22Rv1 (cell line): ENCODE data around the gene DCXR.
A peak's percentile ranks its signal among the peaks of the same experiment; 100 is the strongest.

ENCODE experiments used
- H3K27ac ChIP-seq: fragments of 450-650 bp; 2 replicates; pipeline ENCODE4 v1.5.1; 2017
- ZFX ChIP-seq: fragments of 450-650 bp; IDR thresholded peaks from 2 replicates; pipeline ENCODE4 v1.6.1; 2017; ENCODE audit warnings: antibody characterized with exemption, borderline replicate concordance
- TF ChIP-seq, protein P1 (sequence below): fragments of 450-650 bp; IDR thresholded peaks from 2 replicates; pipeline ENCODE4 v1.5.1; 2017; ENCODE audit warnings: mild to moderate bottlenecking

Gene DCXR

DNA sequence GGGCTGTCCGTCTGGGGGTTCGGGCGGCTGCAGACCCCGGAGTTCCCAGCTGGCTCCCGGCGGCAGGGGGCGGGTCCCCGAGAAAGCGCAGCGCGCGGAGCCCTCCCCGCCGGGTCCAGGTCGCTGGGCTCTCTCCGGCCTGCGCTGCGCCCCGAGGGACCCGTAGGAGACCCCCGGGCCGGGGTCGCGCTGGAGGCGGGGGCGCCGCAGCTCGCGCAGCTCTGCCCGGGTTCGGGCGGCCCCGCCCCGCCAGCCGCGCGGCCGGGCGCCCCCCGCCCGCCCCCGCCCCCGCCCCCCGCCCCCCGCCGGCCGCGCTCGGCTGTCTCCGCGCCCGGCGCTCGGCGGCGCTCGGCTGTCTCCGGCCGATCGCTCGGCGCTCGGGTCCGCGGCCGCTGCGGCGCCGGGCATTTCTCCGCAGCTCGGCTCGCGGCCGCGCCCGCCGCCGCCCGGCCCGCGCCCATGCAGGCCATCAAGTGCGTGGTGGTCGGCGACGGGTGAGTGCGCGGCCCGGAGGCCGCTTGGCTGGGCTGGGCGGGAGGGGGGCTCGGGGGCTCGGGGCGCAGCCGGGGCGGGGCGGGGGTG, 6.1 kb downstream of the DCXR start, which contains the start of gene RAC3:
Gene RAC3, plus strand, starts transcription at position 376 of the 582 bp plus-strand sequence. Its CDS starts 84 bp downstream, at position 460.
- TF ChIP-seq, protein P1, sequence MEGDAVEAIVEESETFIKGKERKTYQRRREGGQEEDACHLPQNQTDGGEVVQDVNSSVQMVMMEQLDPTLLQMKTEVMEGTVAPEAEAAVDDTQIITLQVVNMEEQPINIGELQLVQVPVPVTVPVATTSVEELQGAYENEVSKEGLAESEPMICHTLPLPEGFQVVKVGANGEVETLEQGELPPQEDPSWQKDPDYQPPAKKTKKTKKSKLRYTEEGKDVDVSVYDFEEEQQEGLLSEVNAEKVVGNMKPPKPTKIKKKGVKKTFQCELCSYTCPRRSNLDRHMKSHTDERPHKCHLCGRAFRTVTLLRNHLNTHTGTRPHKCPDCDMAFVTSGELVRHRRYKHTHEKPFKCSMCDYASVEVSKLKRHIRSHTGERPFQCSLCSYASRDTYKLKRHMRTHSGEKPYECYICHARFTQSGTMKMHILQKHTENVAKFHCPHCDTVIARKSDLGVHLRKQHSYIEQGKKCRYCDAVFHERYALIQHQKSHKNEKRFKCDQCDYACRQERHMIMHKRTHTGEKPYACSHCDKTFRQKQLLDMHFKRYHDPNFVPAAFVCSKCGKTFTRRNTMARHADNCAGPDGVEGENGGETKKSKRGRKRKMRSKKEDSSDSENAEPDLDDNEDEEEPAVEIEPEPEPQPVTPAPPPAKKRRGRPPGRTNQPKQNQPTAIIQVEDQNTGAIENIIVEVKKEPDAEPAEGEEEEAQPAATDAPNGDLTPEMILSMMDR, result no peak
- no peak for TF ChIP-seq ZFX
- H3K27ac ChIP-seq, result peak within 1 kb of the TSS; percentile 97

DNA sequence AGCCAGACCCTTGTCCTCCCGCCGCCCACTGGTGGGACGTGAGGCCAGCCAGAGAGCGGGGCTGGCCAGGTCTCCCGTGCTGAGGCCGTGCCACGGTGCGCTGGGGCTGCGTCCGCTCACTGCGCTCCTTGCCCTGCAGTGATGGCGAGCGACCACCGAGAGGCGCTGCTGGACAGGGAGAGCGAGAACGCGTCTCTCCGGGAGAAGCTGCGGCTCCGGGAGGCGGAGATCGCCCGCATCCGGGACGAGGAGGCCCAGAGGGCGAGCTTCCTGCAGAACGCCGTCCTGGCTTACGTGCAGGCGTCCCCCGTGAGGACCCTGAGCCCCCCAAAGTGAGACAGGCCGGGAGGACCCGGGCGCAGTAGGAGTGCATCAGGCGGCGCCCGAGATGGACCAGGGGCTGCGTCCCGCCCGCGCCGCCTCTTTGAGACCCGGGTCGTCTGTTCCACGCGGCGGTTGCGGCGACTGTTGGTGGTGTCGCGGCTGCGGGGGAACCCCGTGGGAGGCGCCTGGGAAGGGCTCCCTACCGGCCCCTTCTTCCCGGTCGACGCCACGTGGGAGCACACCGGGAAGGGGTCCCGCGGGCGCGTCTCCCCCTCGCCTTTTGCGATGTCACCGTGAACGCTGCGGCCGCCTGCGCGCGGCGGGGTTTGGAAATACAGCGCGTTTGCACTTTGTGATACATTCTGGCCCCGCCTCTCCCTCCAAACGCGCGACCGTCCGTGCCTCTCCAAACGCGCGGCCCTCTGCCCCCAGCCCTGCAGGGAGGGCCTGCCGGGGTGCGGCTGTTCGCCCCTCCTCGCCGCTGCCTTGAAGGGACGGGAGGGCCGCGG, 6.8 kb downstream of the DCXR start:
- TF ChIP-seq ZFX, result no peak
- TF ChIP-seq, protein P1, result peak; percentile 88
- H3K27ac ChIP-seq, result peak overlapping the region; percentile 97

DNA sequence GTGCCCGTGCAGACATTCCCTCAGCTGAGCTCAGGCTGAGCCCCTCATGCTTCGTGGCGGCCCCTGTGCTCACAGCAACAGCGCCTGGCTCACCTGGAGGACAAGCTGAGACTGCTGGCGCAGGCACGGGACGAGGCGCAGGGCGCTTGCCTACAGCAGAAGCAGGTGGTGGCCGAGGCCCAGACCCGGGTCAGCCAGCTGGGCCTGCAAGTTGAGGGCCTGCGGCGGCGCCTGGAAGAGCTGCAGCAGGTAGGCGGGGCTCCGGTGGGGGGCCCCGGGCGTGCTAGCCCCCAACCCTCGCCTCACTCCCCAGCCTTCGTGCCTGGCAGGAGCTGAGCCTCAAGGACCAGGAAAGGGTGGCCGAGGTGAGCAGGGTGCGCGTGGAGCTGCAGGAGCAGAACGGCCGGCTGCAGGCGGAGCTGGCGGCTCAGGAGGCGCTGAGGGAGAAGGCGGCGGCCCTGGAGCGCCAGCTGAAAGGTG, 7.5 kb downstream of the DCXR start:
- no peak for TF ChIP-seq ZFX
- TF ChIP-seq, protein P1, result no peak
- peak overlapping the region; percentile 97 for H3K27ac ChIP-seq

DNA sequence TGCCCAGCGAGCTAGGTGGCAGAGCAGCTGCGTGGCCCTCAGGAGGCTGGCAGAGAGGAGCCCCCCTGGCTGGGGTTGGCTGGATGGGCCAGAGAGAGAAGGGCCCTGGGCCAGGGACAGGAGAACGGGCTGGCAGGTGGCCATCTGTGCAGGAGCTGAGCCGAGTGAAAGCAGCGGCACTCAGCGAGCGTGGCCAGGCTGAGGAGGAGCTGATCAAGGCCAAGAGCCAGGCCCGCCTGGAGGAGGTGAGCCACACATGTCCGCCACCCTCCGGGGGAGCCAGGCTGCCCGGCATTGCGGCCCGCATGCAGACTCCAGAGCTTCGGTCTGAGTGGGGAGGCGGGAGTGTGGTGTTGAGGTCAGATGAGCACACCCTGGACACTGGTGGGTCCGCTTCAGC, 8.1 kb downstream of the DCXR start:
- peak overlapping the region; percentile 97 for H3K27ac ChIP-seq
- TF ChIP-seq ZFX, result no peak
- TF ChIP-seq, protein P1, result no peak

DNA sequence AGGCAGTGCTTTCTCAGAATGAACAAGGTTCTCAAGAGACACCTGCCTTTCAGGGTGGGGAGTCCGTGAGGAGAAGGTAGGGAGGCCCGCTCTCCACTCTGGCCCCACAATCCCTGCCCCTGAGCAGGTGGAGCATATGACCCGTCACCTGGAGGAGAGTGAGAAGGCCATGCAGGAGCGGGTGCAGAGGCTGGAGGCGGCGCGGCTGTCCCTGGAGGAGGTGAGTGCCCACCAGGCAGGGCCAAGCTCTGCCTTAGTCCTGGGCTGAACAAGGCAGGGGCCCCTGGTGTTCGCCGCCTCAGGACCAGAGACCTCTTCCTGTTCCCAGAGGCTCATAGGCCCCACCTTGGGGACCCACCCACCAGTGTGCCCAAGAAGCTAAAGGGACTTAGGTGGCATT, 8.5 kb downstream of the DCXR start:
- TF ChIP-seq, protein P1, result no peak
- TF ChIP-seq ZFX, result no peak
- H3K27ac ChIP-seq, result peak overlapping the region; percentile 97

DNA sequence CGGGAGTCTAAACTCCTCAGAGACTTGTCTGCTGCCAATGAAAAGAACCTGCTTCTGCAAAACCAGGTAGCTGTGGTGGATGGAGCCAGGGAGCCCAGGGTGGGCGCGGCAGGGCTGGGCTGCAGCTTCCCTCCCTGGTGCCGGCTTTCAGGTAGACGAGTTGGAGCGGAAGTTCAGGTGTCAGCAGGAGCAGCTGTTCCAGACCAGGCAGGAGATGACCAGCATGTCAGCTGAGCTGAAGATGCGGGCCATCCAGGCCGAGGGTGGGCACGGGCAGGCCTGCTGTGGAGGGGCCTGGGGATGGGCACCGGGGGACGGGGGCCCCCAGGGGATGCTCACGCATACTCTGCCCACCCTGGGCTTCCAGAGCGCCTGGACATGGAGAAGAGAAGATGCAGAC, 9.3 kb downstream of the DCXR start:
- TF ChIP-seq ZFX, result no peak
- TF ChIP-seq, protein P1, result no peak
- H3K27ac ChIP-seq, result no peak overlapping the region; the same call in 1 of the 2 replicates
